NCI-H82 treated with DMSO at 0.1 percent for 48 hours (cell line): ENCODE data around the gene PDLIM3.
"Not testable (repeated sequence)": the region's sequence is repeated elsewhere in the genome, so short reads cannot be mapped to it uniquely, and the experiment has no call there.

Source experiments
- DNase-seq: peaks from one replicate; lab custom pipeline; 2025; ENCODE audit not compliant: unreplicated experiment; lab: John Stamatoyannopoulos, UW

The PDLIM3 gene, protein sequence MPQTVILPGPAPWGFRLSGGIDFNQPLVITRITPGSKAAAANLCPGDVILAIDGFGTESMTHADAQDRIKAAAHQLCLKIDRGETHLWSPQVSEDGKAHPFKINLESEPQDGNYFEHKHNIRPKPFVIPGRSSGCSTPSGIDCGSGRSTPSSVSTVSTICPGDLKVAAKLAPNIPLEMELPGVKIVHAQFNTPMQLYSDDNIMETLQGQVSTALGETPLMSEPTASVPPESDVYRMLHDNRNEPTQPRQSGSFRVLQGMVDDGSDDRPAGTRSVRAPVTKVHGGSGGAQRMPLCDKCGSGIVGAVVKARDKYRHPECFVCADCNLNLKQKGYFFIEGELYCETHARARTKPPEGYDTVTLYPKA

GRCh38 chr4:185534866-185535611 lies at the start of gene PDLIM3:
TSS of gene PDLIM3 (minus strand) at chr4:185535507. CDS start at chr4:185535434, 73 bp downstream.
- no peak for DNase-seq

DNA sequence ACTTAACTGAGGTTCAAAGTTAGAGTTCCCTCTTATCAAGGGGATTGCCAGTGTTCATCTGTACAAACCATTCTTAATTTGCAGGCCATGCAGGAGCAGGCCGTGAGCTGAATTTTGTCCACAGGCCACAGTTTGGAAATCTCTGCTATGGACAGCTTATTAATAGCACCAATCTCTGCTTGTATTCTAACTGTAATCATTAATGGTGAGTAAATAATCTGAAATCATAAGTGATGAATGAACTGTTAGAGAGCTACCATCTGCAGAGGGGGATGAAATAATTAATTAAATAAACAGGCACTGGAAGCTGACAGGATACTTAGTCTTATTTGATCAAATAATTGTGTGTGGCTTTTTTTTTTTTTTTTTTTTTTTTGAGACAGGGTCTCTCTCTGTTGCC lies 48.5 kb upstream of the PDLIM3 start:
- no peak for DNase-seq

- no peak for DNase-seq
Observed at GRCh38 chr4:185582651-185583400, 47.5 kb upstream of the PDLIM3 start.

- DNase-seq: no peak
Observed at GRCh38 chr4:185580699-185581098, 45.4 kb upstream of the PDLIM3 start.

DNA sequence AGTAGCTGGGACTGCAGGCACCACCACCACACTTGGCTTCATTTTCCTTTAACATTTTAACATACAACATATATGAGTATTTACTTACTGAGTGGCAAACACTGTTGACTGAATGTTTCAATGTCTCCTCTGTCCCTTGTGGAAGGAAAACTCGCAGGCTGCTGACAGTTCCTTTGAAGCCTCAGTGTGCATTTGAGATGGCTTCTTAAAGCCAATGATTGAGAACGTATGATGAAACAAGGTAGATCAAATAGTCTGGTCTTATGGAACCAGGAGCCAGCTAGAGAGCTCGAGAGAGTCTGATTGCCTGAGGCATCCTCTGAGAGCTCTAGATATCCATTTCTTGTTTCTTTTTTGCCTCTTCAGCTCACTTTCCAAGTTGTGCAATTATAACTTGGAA lies 43.0 kb upstream of the PDLIM3 start:
- DNase-seq: no peak

- peak; percentile 44 for DNase-seq
Observed at GRCh38 chr4:185576962-185577950, 41.9 kb upstream of the PDLIM3 start.

- no peak for DNase-seq
Observed at GRCh38 chr4:185576314-185576961, 41.1 kb upstream of the PDLIM3 start.

GRCh38 chr4:185573651-185574199 lies 38.4 kb upstream of the PDLIM3 start:
- peak; percentile 81 for DNase-seq

DNA sequence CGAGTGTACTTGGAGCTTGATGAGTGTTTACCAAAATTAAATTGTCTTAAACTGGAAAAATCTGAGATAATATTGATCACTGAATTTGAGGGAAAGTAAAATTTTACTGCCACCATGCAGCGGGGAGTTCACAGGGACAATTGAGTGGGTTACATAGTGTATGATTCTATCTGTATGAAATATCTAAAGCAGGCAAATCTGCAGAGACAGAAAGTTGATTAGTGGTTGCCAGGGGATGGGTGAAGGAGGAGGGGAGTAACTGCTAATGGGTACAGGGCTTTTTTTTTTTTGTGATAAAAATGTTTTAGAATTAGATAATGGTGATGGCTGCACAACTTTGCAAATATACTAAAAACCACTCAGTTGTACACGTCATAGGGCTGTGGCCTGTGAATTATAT lies 35.4 kb upstream of the PDLIM3 start:
- DNase-seq: no peak

- no peak for DNase-seq
Observed at GRCh38 chr4:185567381-185568376, 32.4 kb upstream of the PDLIM3 start.

GRCh38 chr4:185566972-185567371 lies 31.7 kb upstream of the PDLIM3 start:
- DNase-seq: no peak

DNA sequence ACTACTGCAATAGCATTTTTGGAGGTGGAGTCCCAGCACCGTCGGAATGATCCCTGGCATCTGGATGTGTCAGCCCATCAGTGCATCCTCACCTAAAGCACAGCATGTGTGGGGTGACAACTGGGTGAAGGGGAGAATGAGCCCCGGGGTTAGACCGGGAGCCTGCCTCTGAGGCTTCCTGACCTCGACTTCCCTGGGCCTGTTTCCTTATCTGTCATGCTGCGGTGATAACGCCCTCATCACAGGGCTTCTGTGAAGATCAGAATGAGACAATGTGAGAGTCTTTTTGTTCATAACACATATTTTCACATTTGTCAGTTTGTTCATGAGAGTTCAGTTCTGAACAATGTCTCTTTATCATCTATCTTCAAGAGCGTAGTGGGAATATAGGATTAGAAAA lies 31.1 kb upstream of the PDLIM3 start:
- no peak for DNase-seq

DNA sequence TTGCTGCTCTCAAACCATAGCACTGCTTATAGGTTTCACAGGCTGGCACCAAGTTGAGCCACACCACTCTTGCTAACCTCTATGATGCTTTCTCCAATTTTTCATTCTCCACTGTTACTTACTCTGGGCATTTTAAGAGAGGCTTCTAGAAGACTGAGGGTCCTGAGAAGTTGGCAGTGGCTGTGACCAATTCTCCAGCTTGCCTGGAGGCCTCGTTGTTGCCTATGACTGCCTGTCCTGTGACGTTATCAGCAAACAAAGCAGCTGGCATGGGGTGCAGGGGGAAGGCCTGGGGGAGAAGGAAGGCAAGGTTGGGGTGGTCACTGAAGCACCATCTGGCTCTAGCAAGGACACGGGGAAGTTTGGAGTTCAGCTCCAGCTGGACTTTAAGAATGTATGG lies 30.4 kb upstream of the PDLIM3 start:
- no peak for DNase-seq

DNA sequence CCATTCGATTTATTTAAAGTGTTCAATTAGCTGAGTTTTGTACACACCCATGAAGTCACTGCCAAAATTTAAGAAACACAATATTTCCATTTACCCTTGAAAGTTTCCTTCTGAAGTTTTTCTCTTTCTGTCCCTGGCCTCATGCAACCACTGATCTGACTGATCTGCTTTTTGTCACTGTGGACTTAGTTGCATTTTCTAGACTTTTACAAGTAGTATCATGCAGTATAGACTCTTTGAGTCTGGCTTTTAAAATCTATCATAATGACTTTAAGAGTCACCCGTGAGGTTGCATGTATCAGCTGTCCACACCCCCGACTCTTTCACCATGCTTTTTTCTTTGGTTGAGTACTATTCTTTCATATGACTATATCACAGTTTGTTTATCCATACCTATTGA lies 29.0 kb upstream of the PDLIM3 start:
- no peak for DNase-seq

DNA sequence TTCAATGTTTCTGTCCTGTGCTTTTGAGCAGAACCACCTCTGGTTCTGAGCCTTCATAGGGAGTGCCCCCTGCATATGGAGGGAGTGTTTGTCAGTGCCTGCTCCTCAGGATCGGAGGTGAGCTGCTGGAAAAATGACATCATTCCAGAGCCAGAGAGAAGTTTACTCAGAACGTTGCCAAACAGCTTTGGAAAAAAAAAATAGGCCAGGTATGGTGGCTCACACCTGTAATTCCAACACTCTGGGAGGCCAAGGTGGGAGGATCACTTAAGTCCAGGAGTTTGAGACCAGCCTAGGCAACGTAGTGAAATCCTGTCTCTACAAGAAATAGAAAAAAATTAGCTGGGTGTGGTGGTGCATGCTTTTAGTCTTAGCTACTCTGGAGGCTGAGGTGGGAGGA lies 27.2 kb upstream of the PDLIM3 start:
- no peak for DNase-seq

DNA sequence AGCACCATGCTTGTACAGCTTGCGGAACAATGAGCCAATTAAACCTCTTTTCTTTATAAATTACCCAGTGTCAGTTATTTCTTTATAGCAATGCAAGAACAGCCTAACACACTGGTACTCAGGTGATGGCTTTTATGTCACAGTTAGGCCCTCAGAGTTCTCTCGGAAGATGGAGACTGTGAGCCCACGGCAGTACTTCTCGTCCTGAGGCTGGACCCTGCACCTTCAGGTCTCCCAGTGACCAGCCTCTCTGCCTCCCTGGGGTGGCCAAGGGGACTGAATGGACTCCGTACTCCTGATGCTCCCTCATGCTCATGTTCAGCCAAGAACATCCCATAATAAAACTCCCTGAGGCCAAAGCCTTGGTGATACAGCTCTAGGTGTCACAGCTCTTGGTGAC lies 25.0 kb upstream of the PDLIM3 start:
- DNase-seq: no peak

DNA sequence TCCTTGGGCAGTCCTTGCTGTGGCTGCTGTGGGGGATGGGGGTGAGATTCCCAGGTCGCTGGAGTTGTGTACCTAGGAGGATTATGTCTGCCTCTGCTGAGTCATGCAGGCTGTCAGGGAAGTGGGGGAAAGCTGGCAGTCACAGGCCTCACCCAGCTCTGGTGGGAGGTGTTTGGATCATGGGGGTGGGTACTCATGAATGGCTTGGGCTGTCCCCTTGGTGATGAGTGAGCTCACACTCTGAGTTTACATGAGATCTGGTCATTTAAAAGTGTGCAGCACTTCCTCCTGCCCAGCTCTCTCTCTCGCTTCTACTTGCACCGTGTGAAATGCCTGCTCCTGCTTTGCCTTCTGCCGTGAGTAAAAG lies 24.6 kb upstream of the PDLIM3 start:
- DNase-seq: no peak

DNA sequence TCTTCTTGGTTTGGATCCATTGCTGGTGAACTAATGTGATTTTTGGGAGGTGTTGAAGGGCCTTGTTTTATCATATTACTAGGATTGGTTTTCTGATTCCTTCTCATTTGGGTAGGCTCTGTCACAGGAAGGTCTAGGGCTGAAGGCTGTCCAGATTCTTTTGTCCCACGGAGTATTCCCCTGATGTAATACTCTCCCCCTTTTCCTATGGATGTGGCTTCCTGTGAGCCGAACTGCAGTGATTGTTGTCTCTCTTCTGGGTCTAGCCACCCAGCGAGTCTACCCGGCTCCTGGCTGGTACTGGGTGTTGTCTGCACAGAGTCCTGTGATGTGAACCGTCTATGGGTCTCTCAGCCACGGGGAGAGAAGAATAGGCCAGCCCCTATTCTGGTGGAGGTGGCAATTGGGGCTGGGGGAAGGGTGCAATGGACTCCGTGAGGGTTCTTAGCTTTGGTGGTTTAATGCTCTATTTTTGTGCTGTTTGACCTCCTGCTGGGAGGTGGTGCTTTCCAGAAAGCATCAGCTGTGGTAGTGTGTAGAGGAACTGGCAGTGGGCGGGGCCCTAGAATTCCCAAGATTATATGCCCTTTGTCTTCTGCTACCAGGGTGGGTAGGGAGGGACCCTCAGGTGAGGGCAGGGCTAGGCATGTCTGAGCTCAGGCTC lies 24.1 kb upstream of the PDLIM3 start:
- not testable (repeated sequence) for DNase-seq
